Measurements from ENCODE around the gene AP4E1. TPM values are rescaled to one million over a fixed set of nuclear protein-coding genes. Genes with fewer than 3 reads are reported as not detected.

AP4E1 gene
- total RNA-seq, 1 experiment from 2014 or later, result 10.1 TPM

- Histone ChIP-seq H3K9me3 (ENCODE audit: control insufficient read depth in 1 of 2, insufficient read depth in 1 of 2, low read depth in 1 of 2, low read length in 2 of 2) (no peaks in the 10 kb centered on the region), H3K4me1 (ENCODE audit: control insufficient read depth in 1 of 2, insufficient read depth in 2 of 2, low read length in 2 of 2) (no peaks in the 10 kb centered on the region), H3K36me3 (ENCODE audit: control insufficient read depth in 1 of 2, insufficient read depth in 2 of 2, low read length in 2 of 2) (peaks cover 0 to 4% of the 10 kb centered on the region in 2 experiments; a peak in 1 of 4 replicates), H3K27ac (ENCODE audit: low read depth, low read length) (no peak overlapping the region), H3K4me2 (ENCODE audit: low read length) (no peak overlapping the region), H3K9me2 (ENCODE audit: insufficient read depth) (no peaks in the 10 kb centered on the region), H3K9ac (ENCODE audit: low read length) (no peak overlapping the region), H3K79me2 (ENCODE audit: insufficient read depth, low read length) (no peaks in the 10 kb centered on the region), H4K20me1 (ENCODE audit: insufficient read depth) (no peaks in the 10 kb centered on the region), H3K4me3 (replicated peaks in 1 of 2; ENCODE audit: low read depth in 1 of 2, low read length in 2 of 2) (no peak overlapping the region), H3K27me3 (ENCODE audit: insufficient read depth, low read length) (no peaks in the 10 kb centered on the region), H2AFZ (ENCODE audit: low read depth, low read length, poor library complexity, severe bottlenecking) (no peak overlapping the region)
- TF ChIP-seq, protein P1, sequence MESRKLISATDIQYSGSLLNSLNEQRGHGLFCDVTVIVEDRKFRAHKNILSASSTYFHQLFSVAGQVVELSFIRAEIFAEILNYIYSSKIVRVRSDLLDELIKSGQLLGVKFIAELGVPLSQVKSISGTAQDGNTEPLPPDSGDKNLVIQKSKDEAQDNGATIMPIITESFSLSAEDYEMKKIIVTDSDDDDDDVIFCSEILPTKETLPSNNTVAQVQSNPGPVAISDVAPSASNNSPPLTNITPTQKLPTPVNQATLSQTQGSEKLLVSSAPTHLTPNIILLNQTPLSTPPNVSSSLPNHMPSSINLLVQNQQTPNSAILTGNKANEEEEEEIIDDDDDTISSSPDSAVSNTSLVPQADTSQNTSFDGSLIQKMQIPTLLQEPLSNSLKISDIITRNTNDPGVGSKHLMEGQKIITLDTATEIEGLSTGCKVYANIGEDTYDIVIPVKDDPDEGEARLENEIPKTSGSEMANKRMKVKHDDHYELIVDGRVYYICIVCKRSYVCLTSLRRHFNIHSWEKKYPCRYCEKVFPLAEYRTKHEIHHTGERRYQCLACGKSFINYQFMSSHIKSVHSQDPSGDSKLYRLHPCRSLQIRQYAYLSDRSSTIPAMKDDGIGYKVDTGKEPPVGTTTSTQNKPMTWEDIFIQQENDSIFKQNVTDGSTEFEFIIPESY (IDR thresholded peaks at IDR 0.05; ENCODE audit: extremely low read depth, insufficient replicate concordance, low read length), result no peak
- no peak for TF ChIP-seq EGR1 (IDR thresholded peaks at IDR 0.05; ENCODE audit: low read depth)
- no peak for TF ChIP-seq ZNF274 (IDR thresholded peaks at IDR 0.05; ENCODE audit: low read depth, low read length)
- TF ChIP-seq SIN3A (IDR thresholded peaks at IDR 0.05; ENCODE audit: low read depth), result no peak
- TF ChIP-seq POLR2AphosphoS5 (IDR thresholded peaks at IDR 0.05; ENCODE audit: low read depth, low read length), result no peak
- TF ChIP-seq TCF7L2 (IDR thresholded peaks at IDR 0.05; ENCODE audit: borderline replicate concordance, extremely low read depth, insufficient read depth, insufficient read length), result no peak
- TF ChIP-seq, protein P2, sequence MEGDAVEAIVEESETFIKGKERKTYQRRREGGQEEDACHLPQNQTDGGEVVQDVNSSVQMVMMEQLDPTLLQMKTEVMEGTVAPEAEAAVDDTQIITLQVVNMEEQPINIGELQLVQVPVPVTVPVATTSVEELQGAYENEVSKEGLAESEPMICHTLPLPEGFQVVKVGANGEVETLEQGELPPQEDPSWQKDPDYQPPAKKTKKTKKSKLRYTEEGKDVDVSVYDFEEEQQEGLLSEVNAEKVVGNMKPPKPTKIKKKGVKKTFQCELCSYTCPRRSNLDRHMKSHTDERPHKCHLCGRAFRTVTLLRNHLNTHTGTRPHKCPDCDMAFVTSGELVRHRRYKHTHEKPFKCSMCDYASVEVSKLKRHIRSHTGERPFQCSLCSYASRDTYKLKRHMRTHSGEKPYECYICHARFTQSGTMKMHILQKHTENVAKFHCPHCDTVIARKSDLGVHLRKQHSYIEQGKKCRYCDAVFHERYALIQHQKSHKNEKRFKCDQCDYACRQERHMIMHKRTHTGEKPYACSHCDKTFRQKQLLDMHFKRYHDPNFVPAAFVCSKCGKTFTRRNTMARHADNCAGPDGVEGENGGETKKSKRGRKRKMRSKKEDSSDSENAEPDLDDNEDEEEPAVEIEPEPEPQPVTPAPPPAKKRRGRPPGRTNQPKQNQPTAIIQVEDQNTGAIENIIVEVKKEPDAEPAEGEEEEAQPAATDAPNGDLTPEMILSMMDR (IDR thresholded peaks at IDR 0.05 in 2 of 3, conservative IDR thresholded peaks at IDR 0.05 in 1 of 3; ENCODE audit: borderline replicate concordance in 1 of 3, insufficient read depth in 1 of 3, low read depth in 2 of 3, low read length in 2 of 3), result no peak
- TF ChIP-seq POLR2A (IDR thresholded peaks at IDR 0.05; ENCODE audit: borderline replicate concordance, extremely low read depth, insufficient read depth, insufficient read length), result no peak
- TF ChIP-seq EZH2 (IDR thresholded peaks at IDR 0.05), result no peak
- TF ChIP-seq EZH2phosphoT487 (IDR thresholded peaks at IDR 0.05; ENCODE audit: borderline replicate concordance), result no peak
- no peak for TF ChIP-seq SRF (IDR thresholded peaks at IDR 0.05; ENCODE audit: low read depth)
- no peak for TF ChIP-seq ELF1 (IDR thresholded peaks at IDR 0.05; ENCODE audit: borderline replicate concordance, low read depth)
- no peak for TF ChIP-seq MAX (IDR thresholded peaks at IDR 0.05)
- TF ChIP-seq, protein P3, sequence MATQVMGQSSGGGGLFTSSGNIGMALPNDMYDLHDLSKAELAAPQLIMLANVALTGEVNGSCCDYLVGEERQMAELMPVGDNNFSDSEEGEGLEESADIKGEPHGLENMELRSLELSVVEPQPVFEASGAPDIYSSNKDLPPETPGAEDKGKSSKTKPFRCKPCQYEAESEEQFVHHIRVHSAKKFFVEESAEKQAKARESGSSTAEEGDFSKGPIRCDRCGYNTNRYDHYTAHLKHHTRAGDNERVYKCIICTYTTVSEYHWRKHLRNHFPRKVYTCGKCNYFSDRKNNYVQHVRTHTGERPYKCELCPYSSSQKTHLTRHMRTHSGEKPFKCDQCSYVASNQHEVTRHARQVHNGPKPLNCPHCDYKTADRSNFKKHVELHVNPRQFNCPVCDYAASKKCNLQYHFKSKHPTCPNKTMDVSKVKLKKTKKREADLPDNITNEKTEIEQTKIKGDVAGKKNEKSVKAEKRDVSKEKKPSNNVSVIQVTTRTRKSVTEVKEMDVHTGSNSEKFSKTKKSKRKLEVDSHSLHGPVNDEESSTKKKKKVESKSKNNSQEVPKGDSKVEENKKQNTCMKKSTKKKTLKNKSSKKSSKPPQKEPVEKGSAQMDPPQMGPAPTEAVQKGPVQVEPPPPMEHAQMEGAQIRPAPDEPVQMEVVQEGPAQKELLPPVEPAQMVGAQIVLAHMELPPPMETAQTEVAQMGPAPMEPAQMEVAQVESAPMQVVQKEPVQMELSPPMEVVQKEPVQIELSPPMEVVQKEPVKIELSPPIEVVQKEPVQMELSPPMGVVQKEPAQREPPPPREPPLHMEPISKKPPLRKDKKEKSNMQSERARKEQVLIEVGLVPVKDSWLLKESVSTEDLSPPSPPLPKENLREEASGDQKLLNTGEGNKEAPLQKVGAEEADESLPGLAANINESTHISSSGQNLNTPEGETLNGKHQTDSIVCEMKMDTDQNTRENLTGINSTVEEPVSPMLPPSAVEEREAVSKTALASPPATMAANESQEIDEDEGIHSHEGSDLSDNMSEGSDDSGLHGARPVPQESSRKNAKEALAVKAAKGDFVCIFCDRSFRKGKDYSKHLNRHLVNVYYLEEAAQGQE (IDR thresholded peaks at IDR 0.05; ENCODE audit: low read depth), result no peak
- TF ChIP-seq RAD21 (IDR thresholded peaks at IDR 0.05; ENCODE audit: low read depth), result no peak
- TF ChIP-seq CEBPB (IDR thresholded peaks at IDR 0.05; ENCODE audit: low read depth), result no peak
- DNase-seq (ENCODE audit: low read depth, low spot score), result no peak
- POLR2A ChIA-PET, result no interaction called here
- CTCF ChIA-PET, result no interaction called here
- BruUV-seq (replicated peaks), result no TSS peak
- RAD21 ChIA-PET (ENCODE audit: low non-redundant PET in 1 of 2, low total read pairs in 2 of 2, uncharacterized antibody in 2 of 2, unreplicated experiment in 2 of 2), result no interaction called here
- intact Hi-C loops (cut with micrococcal nuclease), result no loop called here
- no peak for ATAC-seq
Observed at GRCh38 chr15:51004103-51004551, 95.6 kb downstream of the AP4E1 start.
